ENCODE results near the gene MMP8.

MMP8 gene

DNA sequence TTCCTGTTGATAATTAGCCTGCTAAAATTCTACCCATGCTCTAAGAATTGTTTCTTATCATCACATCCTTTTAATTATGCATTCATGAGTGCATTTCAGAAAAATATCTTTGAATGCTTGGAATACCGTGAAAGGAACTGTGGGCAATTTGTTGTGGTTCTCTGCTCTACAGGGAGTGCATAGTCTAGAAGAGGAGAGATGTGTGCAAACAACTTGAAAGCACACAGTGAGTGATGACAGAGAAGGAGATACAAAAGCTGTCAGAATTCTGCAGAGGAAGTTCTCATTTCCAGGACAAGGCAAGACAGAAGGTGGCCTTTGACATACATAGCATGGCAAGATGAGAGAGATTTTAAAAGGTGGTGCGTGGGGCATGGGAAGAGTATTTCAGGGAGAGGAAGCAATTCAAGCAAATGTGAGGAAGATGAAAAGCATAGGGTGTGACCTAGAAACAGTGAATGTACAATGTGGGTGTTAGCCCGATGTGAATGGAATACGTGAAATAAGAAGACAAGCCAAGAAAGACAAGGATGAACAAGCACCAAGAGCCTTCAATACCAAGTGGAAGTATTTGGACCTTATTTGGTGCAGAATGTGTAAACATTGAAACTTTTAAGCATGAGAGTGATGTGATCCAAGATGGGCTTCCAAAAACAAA is 5.0 kb downstream of the MMP8 start:
- DNase-seq, result no peak

DNA sequence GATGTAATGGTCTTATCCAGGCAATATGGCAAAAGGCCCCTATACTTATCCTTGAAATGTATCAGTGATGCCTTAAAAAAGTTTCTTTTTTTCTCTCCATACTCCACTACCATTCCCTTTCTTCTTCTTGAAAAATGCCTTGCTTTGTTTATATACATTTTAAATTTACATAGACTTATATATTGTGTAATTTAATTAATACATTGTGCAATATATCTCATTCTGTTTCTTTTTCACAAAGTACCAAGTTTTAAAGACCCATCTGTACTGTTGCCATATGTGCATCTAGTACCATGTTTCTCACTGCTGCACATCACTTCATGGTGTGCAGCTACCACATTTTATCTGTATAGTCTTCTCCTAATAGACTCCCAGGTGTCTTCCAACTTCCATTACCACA is 7.5 kb downstream of the MMP8 start:
- no peak for DNase-seq

DNA sequence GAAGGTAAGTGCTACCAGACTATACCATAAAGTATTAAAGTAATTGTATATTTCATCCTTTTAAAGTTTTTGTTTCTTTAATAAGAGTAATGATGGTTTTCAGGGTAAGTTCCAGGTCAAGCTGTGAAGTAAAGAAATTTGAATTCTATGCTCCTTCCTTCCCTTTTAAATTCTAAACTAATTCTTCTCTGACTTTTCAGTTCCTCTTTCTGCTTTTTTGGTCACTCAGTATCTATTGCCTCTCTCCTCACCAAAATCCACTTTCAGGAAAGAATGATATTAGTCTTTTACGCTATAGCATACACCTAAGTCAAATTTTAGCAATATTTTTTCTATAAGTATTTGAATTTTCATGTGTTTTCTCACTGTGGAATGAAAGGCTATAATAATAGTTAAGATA is 8.2 kb downstream of the MMP8 start:
- DNase-seq, result no peak

DNA sequence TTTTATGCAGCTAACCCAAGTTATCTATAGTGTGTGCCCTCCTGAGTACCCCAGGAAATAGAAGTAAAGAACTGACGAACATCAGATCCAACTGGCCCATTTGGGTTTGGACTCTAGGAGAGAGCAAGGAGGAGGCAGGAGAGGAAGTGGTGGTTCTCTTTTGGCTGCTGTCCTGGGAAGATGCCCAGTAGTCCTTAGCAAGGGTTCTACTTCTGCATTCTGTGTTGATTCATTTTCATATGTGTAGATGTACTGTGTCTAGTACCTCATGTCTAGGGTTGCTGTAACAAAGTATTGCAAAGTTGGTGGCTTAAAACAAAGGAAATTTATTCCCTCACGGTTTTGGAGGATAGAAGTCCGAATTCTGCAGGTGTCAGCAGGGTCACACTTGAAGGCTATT is 12.6 kb downstream of the MMP8 start:
- no peak for DNase-seq

DNA sequence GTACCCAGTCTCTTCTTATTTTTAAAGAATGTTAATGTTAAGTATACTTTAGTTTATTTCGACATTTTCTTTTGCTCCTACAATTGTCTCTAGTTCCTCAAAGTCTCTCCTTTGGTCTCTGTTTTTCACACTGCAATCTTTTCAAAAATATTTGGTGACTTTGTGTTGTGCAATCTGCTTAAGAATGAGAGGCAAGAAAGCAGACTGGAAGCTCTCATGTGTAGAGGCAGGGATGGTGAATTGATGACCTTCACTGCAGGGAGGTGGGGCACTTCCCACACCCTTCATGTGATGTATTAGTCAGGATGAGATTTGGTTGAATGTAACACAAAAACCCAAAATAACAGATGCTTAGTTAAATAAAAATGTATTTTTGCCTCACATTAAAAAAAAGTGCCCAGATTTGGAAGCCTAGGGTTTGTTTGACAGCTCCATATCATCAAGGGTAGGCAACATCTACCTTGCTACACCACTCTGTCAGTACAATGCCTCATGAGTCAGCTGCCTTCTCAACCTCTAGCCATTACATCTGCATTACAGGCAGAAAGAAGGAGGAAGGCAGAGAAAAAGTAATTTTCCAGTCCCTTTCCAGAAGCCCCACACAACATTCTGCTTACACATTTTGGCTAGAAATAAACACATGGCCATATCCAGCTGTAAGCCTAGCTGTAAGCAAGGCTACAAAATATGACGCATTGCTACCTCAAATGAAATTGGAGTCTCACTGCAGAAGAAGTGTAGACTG is 15.4 kb downstream of the MMP8 start:
- DNase-seq, result no peak

DNA sequence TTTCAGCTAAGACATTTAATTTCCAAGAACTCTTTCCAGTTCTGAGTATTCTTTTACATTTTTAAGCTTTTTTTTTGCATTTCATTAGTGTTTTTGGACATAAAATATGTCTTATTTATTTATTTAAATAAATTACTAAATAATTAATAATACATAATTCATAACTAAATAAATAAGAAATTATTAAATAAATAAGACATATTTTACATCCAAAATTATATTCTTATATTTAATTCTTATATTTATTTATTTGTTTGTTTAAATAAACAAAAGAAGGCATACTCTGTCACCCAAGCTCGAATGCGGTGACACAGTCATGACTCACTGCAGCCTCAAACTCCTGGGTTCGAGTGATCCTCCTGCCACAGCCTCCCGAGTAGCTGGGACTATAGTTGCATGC is 16.1 kb downstream of the MMP8 start:
- DNase-seq, result no peak

DNA sequence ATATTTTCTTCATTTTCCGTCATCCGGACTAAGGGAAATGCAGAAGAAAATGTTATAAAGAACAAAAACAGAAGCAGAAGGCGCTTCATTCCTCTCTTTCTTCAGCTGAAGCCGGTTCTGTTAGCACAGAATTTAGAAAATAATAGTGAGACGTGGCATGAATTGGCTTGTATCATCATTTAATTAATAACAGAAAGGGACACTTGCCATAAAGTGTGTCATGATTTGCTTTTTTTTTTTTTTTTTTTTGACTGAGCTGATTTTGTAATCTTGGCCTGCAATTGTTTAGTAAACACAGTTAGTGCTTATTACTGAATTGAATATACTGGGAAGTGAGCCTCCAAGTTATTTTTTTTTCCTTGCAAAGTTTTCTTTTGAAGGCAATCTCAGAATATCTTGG is 19.1 kb downstream of the MMP8 start, which contains the start of gene MMP27:
Gene MMP27 (minus strand): TSS at position 144 of the 400 bp plus-strand sequence. CDS start 55 bp downstream, at position 89.
- DNase-seq, result no peak

DNA sequence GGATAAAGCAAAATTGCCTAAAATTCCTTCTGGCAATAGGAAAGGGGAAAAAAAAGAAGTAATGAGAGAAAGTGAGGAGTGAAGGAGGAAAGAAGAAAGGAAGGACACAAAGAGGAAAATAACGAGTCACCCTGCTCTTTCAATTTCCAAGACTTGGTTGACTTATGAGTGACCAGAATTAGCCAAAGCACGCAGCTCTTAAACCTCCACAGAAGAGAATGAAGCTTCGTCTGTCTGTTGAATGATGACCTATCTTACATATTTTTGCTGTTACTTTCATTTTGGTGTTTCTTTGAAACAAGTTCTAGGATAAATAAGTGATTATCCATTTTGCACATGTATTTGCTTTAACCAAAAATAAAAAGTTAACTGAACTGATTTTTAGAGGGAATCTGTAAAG is 19.9 kb downstream of the MMP8 start:
- DNase-seq, result no peak

DNA sequence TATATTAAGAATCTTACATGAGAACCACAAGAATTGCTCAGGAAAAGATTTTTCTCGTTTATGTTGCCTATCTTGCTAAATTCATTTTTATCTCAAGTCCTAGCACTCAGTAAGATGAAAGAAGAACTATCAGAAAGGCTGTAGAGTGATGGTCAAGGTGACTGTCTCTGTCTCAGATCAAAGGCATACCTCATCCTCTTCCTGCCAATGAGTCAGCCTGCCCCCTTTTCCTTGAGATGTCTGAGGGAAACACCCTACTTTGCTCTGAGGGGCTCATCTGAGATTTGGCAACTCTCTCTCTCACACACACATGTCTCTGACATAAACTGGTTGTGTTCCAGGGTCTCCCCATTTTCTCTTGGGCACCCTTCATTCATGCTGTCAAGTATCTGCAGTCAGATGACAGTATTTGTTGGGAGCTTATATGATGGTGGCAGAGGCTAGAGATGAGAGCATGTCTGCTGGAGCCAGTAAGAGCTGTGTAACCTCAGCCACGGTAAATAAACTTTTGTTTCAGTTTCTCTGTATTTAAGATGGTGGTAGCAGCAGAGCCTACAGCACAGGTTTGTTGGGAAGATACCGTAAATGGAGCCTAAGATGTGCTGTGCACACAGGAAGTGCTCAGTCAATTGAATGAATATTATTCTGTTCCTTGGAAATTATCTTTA is 20.8 kb downstream of the MMP8 start:
- DNase-seq, result no peak

DNA sequence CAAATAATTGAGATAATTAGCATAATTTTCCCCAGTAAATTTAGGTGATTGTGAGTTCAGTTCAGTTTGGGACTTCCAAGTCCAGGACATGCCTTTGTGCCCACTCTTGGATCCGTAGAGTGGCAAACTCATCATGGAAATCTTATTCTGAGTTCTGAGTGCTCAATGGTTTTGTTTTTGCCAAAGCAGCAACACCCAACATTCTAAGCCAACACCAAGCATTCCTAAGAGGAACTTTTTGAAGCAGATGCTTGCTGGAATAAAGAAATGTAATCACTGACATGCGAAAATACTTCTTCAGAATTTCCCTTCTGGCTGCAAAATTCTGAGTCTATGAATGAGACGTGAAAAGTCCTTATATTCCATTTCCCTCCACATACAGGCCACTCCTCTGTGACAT is 29.6 kb downstream of the MMP8 start:
- no peak for DNase-seq

DNA sequence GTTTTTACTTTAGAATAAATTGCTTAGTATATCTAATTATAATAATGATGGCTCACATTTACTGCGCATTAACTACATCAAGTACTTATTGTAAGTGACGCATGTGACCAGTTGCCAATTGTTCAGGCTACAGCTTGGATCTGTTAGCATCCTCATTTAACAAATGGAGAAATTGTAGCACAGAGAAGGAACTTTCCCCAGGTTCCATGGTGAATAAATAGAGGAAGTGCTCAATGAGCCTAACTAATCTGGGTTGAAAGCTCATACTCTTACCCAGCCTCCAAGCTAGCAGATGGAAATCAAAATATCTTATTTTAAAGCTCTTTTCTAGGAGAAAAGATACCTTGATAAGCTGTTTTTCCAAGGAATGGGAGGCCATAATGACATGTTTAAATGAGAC is 39.0 kb downstream of the MMP8 start:
- no peak for DNase-seq

DNA sequence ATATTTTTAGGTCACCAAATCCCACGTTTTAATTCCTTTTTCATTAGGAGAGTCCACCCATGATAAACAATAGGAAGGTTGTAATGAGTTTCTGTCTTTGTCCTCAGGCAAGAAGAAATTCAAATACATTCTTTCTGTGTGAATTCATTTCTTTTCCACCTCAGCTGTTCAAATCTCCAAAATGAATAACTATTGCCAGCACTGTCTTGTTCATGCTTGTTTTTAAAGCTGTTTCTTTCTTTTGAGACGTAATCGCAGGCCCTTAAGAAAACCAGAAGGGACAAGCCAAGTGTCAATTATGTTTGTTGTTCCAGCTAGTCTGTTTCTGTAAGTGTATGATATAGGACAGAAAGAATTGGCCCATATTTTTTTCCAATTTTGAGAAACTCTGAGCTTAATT is 39.4 kb downstream of the MMP8 start:
- DNase-seq, result no peak

DNA sequence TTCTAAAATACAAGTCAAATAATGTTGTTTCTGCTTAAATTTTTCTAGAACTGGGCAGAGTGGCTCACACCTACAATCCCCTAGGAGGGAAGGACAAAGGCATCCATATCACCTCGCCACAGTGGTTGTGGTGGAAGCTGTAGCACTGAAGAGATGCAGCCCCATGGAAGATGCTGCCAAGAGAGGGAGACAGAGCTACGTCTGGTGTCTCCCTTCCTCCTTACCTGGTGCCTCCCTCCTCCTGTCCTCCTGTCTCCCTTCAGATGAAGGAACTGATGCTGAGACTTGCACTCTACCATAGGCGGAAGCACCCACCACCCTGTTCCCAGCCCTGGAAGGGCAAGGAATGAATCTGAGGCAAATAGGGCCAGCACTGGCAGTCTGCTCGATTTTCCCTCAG is 41.5 kb downstream of the MMP8 start:
- DNase-seq, result no peak

DNA sequence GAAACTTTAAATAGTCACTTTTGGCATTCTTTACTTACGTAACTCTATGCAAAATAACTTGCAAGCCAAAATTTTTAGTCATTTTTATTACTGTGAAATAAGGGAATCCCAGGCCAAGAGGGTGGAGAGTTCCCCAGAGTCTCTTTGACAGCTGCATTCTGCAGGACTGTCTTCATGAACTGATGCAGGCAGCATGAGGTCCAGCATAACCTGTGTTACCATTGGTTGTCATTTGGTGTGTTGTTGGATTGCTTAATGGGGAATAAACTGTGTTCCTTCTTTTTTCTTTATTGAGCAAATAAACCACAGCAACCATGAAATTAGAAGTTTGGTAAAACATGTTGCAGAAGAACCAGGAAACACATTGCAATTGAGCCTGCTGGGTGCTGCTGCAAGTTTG is 43.8 kb downstream of the MMP8 start:
- no peak for DNase-seq

DNA sequence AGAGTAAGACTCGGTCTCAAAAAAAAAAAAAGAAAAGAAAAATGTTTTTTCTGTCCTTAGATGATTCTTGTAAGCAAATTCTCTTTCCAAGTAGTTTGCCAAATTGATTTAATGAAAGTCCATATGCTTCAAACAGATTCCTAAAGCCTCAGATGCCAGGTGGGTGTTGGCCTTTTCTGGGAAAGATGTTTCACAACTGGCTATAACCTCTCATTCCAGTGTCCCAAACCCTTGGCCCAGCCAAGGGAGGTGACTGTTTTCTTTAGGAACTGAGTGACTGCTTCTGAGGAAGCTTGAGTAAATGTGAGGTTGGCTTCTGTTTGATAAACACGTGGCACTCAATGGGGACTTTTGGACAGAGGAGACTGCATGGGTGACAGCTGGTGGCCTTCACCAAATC is 46.7 kb downstream of the MMP8 start:
- DNase-seq, result no peak

DNA sequence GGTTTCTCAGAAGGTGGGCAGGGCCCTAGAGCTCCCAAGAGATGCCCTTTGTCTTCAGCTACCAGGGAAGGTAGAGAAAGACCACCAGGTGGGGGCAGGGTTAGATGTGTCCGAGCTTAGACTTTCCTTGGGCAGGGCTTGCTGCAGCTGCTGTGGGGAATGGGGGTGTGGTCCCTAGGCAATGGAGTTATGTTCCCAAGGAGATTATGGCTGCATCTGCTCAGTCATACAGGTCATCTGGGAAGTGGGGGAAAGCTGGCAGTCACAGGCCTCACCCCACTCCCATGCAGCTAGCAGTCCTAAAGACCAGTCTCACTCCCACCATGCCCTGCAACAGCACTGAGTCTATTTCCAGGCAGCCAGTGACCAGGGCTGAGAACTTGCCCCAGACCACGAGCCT is 48.7 kb downstream of the MMP8 start:
- no peak for DNase-seq

DNA sequence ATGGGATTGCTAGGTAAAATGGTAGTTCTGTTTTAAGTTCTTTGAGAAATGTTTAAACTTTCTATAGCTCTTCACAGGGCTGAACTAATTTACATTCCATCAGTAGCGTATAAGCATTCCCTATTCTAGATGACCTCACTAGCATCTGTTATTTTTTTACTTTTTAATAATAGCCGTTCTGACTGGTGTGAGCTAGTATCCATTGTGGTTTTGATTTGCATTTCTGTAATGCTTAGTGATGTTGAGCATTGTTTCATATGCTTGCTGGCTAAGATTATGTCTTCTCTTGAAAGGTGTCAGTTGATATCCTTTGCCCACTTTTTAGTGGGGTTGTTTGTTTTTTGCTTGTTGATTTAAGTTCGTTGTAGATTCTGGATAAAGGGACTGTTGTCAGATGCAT is 55.1 kb downstream of the MMP8 start:
- DNase-seq, result no peak

DNA sequence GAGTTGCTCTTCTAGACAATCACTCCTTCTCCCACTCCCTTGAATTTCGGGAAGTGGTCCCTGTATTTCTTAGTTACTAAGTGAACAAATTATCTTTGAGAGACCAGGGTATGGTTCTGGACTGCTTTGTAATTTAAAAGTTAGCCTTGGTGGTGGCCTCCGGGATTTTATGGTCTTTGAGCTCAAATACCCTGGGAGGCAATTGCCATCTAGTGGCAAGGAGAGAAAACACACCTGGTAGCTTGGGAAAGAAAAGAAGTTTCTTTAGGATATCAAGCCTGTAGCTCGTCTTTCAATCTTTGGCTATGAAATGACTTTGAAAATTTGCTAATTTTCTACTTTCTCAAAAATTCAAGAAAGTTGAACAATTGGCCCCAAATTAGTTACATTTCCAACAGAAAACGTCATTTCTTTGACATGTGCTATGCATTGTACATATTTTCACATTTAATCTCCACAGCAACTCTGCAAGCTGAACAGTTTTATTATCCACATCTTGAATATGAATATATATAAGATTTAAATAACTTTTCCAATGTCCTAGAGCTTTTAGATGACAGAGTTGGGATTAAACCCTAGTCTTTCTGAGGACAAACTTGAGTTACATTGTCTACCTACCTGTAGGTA is 58.3 kb downstream of the MMP8 start:
- DNase-seq, result peak in 1 of 14 donors; percentile 21

DNA sequence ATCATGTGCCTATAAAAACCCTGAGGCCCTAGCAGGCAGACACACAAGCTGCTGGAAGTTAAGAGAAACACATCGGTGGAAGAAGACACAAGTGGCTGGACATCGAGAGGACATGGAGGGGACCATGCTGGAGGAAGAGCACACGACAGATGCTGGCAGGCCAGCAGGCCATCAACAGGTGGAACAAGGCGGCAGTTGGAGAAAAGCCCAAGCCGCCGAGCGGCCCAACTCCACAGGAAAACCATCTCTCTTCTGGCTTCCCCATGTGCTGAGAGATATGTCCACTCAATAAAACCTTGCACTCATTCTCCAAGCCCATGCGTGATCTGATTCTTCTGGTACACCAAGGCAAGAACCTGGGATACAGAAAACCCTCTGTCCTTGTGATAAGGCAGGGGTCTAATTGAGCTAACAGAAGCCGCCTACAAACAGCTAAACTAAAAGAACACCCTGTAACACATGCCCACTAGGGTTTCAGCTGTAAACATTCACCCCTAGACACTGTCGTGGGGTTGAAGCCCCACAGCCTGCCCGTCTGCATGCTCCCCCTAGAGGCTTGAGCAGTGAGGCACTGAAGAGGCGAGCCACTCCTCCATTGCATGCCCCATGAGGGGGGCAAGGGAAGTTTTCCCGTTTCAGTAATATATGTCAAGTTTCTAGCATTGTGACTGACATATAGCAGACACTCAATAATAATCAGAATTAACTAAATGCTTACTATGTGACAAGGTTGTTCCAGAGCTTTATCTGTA is 60.6 kb downstream of the MMP8 start:
- DNase-seq, result no peak

DNA sequence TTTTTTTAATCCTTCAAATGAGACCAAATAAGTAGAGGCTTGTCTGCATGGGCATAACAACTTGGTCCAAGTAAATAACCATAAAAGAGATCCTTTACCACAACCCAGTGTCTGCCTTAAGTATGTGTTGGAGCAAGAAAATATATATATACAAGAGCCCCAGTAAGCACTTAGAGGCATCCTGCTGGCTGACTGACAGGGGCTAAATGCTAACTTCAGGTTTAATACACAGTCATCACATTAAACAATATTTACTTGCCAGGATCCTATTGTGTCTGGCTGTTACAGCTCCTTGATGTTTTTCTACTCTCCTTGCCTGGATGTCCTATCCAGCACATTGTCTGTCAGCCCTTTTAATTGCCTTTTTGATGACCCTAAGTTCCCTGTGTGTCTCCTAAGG is 62.1 kb downstream of the MMP8 start:
- DNase-seq, result no peak
